NK-92 (cell line): ENCODE measurements around the gene SASH1.

Experiments
- DNase-seq: peaks from one replicate; lab custom pipeline; 2025; ENCODE audit not compliant: unreplicated experiment; lab: John Stamatoyannopoulos, UW

Gene SASH1

GRCh38 chr6:148342350-148343046, at the start of gene SASH1:
Gene SASH1 (plus strand): TSS chr6:148342838. CDS start chr6:148343068, 230 bp downstream.
- DNase-seq: no peak

- no peak for DNase-seq
These were observed 49.2 kb upstream of the SASH1 start for GRCh38 chr6:148293181-148293995.

GRCh38 chr6:148294059-148294458, 48.6 kb upstream of the SASH1 start:
- no peak for DNase-seq

- DNase-seq: no peak
These were observed 47.3 kb upstream of the SASH1 start for GRCh38 chr6:148295261-148295887.

- DNase-seq: no peak
These were observed 45.9 kb upstream of the SASH1 start for GRCh38 chr6:148296771-148297170.

- no peak for DNase-seq
These were observed 44.0 kb upstream of the SASH1 start for GRCh38 chr6:148298683-148299082.

- no peak for DNase-seq
These were observed 39.0 kb upstream of the SASH1 start for GRCh38 chr6:148303616-148304015.

- DNase-seq: no peak
These were observed 37.7 kb upstream of the SASH1 start for GRCh38 chr6:148304976-148305375.

- no peak for DNase-seq
These were observed 36.4 kb upstream of the SASH1 start for GRCh38 chr6:148306286-148306685.

GRCh38 chr6:148307405-148307804, 35.2 kb upstream of the SASH1 start:
- no peak for DNase-seq

GRCh38 chr6:148309301-148309700, 33.3 kb upstream of the SASH1 start:
- no peak for DNase-seq

GRCh38 chr6:148311966-148312669, 30.5 kb upstream of the SASH1 start:
- DNase-seq: no peak

GRCh38 chr6:148313488-148313887, 29.1 kb upstream of the SASH1 start:
- no peak for DNase-seq

GRCh38 chr6:148316308-148316707, 26.3 kb upstream of the SASH1 start:
- DNase-seq: no peak

- no peak for DNase-seq
These were observed 25.6 kb upstream of the SASH1 start for GRCh38 chr6:148317051-148317450.

GRCh38 chr6:148317739-148318138, 24.9 kb upstream of the SASH1 start:
- no peak for DNase-seq

GRCh38 chr6:148322704-148323103, 19.9 kb upstream of the SASH1 start:
- no peak for DNase-seq

- DNase-seq: no peak
These were observed 19.3 kb upstream of the SASH1 start for GRCh38 chr6:148323344-148323743.

GRCh38 chr6:148324297-148324985, 18.2 kb upstream of the SASH1 start:
- DNase-seq: no peak

- no peak for DNase-seq
These were observed 17.1 kb upstream of the SASH1 start for GRCh38 chr6:148325316-148326068.
